Measurements from ENCODE around the gene LMO1.

The LMO1 gene

DNA sequence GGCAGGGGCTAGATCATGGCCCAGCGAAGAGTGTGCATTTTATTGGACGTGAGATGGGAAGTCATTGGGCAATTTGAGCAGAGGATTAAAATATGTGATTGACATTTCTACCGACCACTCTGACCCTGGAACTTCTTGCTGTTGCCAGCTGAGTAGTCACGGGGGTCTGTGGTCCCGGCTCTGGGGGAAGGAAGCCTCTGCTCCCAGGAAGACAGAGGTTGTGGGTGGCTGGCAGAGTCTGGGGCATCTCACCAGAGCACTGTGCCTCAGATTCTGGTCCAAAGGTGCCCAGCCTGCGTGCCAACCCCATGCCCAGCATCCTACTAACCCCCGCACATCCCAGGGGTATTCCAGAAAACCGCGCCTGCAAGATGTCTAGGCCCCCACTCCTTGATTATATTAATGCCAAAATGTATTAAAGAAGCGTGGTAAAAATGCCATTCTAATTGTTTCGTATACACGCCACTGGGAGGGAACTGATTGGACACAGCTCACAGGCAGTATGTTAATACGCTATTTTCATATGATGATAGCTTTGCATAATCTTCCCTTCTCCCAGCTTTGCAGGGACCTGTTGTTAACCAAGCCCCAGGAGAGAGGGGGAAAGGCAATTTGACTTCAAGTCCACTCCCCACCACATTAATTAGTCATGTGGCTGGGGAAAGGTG, 25.3 kb upstream of the LMO1 start:
- no peak for DNase-seq (ENCODE audit: low read depth in 1 of 2, low spot score in 1 of 2)

DNA sequence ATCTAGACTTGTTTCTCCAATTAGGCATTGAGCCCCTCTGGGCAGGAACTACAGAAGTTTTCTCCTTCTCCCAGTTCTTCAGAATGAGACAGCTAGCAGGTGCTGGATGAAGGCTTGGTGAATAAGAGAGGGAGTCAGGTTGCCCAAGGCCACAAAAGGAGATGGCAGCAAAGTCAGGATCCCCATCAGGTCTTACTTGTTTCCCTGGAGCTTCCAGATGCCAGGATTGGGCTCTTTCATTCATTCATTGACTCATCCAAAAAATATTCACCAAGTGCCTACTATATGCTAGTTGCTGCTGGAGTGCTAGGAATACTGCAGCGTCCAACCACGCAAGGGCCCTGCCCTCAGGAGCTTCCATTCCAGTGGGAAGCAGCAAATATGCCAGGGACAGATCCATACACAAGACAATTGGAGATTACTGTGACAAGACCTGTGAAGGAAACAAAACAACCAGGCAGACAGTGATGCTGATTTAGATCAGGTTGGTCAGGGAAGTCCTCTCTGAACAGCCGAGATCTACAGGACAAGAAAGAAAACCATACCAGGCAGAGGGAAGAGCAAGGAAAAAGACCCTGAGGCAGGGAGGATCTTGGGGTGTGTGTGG, 24.6 kb upstream of the LMO1 start:
- no peak for DNase-seq (ENCODE audit: low read depth in 1 of 2, low spot score in 1 of 2)

DNA sequence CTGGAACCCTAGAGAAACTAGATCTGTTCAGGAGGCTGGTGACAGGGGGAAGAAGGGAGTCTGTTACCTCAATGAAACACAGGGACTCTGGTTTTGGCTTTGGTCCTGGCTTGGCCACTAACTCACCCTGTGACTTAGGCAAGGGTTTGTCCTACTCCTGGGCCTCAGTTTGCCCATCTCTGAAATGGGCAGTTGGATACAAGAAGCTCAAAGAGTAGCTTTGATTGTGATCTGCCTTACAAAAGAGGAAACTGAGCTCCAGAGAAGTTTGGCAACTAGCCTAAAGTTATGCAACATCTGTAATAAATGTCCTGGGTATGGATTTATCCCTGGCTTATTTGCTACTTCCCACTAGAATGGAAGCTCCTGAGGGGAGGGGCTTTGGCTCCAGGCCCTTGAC, 24.0 kb upstream of the LMO1 start:
- no peak for DNase-seq (ENCODE audit: low read depth in 1 of 2, low spot score in 1 of 2)

DNA sequence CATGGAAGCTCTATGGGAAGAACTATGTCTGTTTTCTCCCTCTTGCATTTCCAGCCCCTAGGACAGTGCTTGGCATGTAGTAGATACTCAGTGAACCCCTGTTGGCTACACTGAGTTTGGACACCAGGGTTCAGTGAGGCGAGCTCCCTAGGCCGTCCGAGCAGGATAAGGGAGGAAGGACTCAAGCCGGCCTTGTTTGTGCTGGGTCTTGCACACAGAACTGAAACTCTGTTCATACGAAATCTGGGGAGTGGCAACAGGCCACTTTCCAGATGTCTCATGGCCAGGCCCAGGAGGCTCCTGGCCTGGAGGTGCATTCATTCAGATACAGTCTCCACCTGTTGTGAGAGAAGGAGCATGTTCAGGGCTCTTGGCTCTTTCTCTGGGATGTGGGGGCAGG, 23.6 kb upstream of the LMO1 start:
- DNase-seq (ENCODE audit: low read depth in 1 of 2, low spot score in 1 of 2), result no peak

DNA sequence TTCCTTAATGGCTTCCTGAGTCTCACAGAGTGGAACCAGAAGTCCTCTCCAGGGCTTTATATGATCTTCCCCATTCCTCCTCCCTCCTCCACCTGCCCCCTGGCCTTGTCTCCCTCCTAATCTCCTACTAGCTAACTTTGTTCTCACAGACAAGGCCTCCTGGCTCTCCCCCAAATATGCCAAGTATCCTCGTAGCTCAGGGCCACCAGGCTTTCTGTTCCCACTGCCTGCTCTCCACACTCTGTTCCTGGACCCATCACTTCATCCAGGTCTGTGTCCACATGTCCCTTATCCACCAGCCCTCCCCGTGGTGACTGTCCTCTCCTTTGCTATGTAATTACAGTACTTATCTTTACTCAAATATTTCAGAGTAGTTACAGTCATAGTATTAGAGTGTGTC, 23.2 kb upstream of the LMO1 start:
- DNase-seq (ENCODE audit: low read depth in 1 of 2, low spot score in 1 of 2), result no peak

DNA sequence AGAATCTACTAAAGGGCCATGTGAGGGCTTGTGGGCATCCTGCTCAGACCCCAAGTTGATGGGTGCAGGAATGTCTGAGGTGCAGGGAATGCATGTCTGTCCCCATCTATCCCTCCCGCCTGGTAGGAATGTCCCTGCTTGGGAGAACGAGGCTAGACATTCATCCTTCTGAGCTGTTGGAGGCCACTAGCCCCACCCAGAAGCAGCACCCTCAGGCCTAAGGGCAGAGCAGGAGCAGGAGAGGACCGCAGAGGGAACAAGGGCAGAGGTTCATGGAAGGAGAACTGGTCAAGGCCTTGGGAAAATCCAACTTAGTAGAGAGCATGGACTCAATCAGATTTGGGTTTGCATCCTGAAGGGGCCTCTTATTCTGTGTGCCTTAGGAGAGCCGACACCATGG, 22.1 kb upstream of the LMO1 start:
- no peak for DNase-seq (ENCODE audit: low read depth in 1 of 2, low spot score in 1 of 2)

DNA sequence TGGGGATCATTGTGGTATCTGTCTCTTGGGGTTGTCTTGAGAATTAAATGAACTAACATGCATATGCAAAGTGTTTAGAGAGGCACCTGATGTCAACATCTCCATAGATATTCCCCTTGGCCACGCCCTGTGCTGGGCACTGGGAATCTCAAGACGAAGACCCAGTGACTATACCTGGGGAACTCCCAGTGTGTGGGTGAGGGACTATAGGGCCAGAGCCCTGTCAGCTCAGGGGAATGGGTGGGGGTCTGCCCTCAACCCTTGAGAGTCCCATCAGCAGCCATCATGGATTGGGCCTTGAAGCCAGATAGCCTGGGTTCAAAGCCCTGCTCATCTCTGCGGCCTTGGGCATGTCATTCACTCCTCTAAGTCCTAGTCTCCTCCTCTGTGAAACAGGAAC, 21.6 kb upstream of the LMO1 start:
- no peak for DNase-seq (ENCODE audit: low read depth in 1 of 2, low spot score in 1 of 2)

DNA sequence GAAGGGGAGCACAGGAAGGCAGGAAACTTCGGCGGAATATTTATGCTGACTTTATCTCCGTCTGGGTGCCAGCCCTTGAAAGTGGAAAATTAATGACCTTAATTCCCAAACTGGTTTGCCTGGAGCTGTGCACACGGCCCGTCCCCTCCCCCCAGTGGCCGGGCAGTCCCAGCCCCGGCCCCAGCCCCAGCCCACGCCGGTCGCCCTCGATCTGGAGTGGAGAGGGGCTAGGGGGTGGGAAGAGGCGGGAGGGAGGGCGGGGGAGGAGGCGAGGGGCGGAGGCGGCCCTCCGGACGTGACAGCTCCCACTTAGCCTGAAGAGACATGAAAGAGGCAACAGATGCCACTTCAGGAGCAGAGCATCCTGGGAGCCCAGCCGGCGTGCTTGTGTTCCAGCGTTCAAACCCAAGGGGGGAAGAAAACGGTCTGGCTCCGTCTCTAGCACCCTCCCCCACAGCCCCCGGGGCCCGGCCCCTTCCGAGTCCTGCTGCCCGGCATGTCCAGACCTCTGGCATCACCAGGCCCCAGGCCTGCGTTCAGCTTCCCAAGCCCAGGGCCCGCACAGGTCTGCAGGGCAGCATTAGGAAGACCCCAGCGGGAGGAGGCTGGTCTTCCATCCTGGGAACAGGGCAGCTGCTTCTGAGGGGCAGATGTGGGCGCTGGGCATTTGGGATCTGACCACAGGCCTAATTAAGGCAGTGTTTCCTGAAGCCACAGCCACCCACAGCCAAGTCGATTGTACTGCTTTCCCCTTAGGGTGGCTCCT, 20.0 kb upstream of the LMO1 start:
- DNase-seq (ENCODE audit: low read depth in 1 of 2, low spot score in 1 of 2), result no peak

DNA sequence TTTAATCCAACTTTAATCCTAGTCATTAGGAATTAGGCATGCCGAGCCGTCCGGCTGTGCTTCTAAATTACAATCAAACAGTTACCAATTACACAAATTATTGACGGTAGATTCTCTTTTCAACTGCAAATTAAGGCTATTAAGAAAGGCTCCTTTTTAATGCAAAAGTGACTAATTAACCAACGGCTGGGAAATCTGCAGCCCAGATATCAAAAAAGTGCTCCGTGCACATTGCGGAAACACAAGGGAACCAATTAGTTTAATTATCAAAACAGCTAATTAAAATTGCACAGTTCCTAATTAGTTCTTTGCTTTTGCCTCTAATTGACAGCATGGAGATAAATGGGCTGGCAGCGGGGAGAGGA, 19.4 kb upstream of the LMO1 start:
- DNase-seq (ENCODE audit: low read depth in 1 of 2, low spot score in 1 of 2), result no peak

DNA sequence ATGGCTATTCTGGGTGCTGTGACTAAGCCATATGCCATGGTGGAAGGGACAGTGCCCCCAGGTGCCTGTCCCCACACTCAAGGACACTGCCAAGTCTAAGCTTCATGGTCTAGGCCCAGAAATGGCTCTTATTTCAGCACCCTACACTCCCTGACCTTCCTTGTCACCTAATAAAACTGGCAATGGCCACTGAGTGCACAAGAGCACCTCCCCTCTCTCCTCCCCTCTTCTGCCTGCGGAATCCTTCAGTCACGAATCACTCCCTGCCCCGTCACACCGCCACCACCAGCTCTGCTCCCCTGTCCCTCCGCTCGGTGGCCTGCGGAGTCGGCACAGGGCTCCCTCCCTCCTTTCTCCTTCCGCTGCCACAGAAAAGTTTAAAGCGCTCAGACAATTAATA, 19.0 kb upstream of the LMO1 start:
- no peak for DNase-seq (ENCODE audit: low read depth in 1 of 2, low spot score in 1 of 2)

DNA sequence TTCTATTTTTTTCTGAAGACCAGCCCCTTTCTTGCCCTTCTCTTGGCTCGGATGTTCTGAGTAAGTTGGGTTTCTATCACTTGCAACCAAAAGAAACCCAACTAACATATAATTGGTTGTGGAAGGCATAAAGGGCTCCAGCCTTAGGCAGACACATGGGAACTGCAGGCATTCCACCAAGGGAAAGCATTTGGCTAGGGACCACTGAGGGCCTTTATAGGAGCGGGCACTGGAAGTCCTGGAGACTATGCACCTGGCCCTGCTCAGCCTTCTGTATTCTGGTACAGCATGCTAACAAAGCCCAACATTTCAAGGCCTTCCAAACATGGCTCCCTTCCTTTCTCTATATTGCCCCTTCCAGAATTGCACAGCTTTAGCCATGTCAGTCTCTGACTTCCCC, 17.6 kb upstream of the LMO1 start:
- DNase-seq (ENCODE audit: low read depth in 1 of 2, low spot score in 1 of 2), result no peak

DNA sequence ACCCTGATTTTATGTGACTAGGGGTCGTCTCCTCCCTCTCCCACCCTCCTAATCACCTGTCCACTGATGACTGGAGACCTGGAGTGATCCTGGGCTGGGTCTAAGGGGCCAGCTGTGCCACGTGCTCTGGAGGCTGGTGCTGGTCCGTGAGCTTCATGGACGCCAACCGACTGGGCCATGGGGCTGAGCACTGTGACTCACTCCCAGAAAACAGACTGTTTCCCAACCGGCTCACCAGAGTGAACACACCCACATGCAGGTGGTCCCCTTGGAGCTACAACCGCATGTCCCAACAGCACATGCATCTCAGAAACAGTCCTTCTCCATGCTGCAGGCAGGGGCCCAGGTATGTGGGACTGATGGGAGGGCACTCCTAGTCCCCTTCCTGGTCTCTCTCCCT, 14.0 kb upstream of the LMO1 start:
- DNase-seq (ENCODE audit: low read depth in 1 of 2, low spot score in 1 of 2), result no peak

DNA sequence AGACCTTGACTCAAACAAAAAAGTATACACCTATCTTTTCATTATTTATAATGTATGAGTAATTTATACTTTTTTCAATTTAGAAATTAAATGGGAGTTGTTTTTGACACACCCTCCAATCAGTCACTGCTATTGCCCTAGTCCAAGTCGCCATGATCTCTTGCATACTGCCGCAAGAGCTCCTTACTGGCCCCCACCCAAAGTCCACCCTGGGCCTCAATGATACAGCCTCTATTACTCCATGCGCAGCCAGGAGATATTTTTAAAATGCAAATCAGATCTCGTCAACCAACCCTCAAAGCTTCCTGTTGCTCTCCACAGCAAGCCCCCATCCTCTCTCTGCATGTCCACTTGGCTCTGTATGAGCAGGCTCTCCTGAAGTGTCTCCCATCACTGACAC, 12.8 kb upstream of the LMO1 start:
- DNase-seq (ENCODE audit: low read depth in 1 of 2, low spot score in 1 of 2), result no peak

DNA sequence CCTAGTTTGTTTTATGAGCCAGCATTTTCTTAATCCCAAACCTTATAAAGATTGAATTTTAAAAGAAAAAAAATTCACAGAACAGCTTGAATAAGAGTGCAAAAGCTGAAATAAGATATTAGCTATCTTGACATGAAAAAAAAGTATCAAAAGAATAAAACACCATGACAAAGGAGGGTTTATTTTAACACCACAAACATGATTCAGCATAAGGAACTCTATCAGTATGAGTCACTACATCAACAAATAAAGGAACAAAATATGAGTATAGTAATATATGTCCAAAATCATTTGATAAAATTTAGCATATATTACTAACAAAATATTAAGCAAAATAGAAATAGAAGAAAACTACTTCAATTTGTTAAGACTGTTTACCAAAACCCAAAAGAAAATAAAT, 9.6 kb upstream of the LMO1 start:
- no peak for DNase-seq (ENCODE audit: low read depth in 1 of 2, low spot score in 1 of 2)

DNA sequence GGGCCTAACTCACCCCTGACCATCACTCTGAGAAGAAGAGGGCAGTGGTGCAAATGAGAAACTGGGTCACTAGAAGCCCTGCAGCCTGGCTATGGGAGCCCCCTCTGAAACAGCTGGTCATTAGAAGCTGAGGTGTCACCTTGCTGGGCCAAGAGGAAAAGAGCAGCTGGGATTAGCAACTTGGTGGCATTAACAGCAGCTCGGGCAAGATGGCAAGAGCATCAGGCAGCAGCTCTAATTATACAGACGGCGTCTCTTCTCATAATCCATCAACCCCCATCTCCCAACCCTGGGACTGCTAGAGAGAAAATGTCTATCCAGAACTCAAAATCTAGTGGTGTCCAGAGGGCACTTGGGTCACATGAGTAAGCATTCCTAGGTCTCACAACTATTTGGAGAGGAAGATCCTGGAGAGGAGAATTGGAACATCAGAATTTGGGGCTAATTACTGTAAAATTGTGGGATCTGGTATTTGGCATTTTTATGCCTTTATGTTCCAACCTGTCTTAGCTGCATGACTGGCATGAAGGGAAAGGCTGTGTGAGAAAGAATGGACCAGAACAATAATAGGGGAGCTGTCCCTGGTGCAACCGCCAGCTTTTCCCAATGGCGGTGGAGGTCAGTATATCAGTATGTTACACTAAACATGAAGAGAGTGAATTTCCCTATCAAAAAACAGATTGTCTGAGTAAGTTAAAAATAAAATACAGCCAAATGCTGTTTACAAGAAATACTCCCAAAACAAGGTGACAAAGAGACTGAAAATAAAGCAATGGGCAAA, 7.6 kb upstream of the LMO1 start:
- no peak for DNase-seq (ENCODE audit: low read depth in 1 of 2, low spot score in 1 of 2)

DNA sequence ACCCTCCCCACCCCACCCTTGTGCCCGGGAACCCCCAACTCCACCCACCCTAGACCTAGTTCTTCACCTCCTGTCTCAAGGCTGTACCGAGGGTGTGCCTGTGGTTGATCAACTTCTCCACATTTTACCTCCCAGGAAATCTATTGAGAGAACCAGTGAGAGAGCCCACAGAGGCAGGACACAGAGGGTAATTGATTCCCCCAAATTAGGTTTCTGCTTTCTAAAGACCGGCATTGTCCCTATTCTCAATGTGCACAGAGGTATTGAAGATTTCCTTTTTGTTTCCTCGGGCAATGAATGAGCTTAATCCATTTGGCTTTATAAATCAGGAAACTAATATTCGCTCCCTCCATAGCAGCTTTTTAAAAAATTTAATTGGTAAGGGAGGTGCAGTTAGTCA, 6.0 kb upstream of the LMO1 start:
- no peak for DNase-seq (ENCODE audit: low read depth in 1 of 2, low spot score in 1 of 2)

DNA sequence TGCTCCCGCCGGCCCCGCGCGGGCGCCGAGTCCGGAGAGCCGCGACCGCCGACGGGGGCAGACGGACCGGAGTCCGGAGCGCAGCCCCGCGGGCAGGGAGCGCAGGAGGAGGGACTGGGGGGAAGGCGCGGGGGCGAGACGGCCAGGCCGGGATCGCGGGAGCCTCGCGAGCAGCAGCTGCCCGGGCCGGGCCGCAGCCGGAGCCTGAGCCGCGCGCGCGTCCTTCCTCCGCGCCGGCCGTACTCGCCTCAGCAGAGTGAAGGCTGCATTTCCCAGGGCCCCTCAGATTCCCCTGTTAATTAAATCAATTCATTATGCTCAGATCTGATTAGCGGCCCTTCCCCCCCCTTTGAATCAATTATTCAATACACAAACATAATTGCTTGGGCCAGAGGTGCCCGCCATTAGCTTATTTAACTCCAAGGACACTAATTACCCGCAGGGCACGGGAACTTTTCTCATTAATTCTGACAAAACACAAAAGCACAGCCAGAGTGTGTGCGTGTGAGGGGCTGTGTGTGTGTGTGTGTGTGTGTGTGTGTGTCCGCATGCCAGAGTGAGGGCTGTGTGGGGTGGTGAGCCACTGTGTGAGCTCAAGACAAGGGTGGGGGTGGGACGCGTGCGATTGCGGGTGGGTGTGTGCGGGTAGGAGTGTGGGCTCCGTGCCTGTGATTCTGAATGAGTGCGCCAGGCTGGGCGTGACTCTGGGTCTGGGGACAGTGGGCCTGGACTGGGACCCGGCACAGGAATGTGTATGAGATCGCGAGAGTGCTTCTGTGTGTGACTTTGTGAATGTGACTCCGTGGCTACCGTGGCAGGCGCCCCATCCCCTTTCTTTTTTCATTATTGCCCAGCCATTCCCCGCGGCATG, 5.1 kb upstream of the LMO1 start:
- DNase-seq (ENCODE audit: low read depth in 1 of 2, low spot score in 1 of 2), result no peak

DNA sequence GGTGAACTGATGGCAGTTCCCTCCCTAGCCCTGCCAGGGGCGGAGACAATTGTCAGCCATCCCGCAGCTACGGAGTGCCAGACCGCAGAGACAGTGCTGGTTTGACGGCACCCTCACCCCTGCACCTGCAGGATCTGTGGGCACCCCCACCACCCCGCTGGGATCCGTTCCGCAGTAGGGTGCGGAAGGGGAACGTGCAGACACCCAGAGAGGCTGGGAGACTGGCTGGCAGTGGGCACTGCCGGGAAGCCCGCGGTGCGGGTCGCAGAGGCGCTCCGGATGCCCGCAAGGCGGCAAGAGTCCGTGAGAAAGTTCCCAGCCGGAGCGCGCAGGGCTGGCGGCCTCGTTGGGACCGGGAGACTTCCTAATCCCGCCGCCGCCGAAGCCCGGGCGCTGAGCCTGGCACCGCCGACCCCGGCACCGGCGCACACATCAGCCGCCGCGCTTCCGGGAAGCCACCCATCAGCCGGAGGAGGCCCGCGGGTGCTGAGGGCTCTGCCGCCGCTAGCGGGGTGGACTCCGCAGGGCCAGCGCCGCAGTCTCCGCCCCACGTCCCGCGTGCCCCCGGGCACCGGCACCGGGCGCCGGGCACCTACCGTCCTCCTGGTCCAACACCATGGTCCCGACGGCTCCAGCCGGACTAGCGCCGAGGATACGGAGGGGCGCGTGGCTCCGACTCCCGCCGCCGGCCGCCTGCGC, 4.3 kb upstream of the LMO1 start:
- DNase-seq (ENCODE audit: low read depth in 1 of 2, low spot score in 1 of 2), result no peak

DNA sequence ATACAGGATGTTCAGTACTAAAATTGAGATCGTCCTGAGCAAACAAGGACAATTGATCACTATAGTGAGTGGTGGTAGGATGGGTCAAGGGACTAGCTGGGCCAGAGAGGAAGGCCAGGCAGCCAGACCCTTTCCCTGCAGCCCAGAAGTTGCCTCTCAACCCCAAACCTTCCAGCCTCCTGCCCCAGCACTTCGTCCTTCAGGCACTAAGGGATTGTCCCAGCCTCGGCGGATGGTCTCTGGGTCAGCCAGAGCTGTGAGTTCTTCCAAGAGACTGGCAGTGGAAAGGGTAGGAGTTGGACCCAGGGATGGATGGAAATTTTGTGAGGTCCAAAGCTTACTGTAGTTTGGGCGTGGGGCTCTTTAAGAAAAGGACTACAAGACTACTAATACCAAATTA, 3.6 kb upstream of the LMO1 start:
- DNase-seq (ENCODE audit: low read depth in 1 of 2, low spot score in 1 of 2), result no peak
